Fibroblast of the conjunctiva (primary cell): ENCODE results near the gene MAGEB10.
"Not testable (repeated sequence)": the region's sequence is repeated elsewhere in the genome, so short reads cannot be mapped to it uniquely, and the experiment has no call there.

ENCODE experiments used
- DNase-seq: peaks from one replicate; pipeline ENCODE4 v3.0.0-alpha.2; 2010; ENCODE audit warnings: low read depth

The MAGEB10 gene, protein sequence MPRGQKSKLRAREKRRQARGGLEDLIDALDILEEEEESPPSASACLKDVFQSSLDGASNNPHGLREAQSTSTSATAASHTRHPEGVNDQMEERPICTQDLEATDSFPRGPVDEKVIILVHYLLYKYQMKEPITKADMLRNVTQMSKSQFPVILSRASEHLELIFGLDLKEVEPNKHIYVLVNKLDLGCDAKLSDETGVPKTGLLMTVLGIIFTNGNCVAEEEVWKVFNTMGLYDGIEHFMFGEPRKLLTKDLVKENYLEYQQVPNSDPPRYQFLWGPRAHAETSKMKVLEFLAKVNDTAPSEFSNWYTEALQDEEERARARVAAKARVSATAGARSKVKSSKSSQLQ

DNA sequence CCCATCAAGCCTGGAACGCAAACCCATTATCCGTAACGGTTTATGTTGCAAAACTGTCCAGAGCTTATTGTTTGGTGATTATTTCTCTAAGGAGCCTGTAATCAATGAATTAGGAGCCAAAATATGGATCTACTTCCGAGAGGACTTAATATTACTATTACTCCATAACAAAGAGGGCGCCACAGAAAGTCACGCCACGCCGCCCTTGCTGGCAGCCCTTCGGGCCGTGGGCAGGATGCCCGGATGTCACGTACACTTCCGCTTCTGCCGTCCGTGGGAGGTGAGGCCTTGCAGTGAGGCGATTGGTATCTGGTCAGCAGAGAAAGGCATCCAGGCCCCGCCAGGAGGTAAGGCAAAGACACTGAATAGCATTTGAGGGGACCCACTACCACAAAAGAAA is at the start of gene MAGEB10:
TSS of gene MAGEB10 (plus strand) at position 301 of the 400 bp plus-strand sequence. CDS start 13,317 bp downstream, outside the sequence.
- no peak for DNase-seq

DNA sequence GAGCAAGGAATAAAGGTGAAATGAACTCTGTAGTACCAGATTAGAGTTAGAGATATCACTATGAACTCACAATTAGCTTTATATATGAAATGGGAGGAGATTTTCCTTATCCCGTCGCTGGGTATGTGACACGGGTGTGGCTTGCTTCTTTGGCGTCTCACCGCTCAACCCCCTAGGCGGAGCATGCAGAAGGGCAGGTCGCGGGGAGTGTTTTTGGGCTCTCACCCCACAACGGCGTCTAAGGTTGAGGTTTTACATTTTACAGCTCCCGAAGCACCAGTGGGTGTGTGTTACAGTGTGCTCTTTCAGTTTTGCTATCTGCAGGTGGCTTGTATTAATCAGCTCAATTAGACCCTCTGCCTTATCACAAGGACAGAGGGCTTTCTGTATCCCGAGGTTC is 42.1 kb upstream of the MAGEB10 start:
- no peak for DNase-seq

DNA sequence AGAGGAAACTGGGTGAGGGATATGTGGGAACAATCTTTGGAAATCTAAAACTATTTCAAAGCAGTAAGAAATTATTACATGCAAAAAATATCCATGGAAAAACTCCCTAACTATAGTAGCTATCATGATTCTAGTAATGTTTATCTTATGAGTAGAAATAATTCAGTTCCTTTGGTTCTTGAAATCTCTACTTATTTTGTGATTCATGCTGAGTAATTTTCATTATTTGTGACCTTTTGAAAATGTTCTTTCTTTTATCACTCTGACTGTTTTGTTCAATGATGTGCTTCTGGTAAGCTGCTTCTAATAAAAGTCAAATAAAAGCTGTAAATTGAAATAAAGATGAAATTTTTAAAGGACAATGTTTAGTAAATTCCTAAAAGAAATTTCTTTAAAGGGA is 40.4 kb upstream of the MAGEB10 start:
- DNase-seq = no peak

DNA sequence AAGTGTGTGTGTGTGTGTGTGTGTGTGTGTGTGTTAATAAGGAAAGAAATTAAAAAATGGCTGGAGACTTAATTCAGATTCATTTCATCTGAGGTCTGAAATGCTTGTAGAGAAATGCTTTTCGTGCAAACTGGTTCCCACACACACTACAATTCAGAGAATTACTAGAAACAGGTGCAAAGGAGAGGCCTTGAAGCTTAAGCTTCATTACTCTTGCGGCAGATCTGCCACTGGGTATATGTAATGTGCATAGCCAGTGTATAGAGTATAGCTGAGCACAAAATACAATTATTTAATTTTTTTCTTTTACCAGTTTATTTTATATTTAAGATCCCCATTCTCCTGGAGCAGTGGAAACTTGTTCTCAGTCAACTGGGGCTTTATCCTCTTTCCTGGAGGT is 31.8 kb upstream of the MAGEB10 start:
- DNase-seq = no peak

DNA sequence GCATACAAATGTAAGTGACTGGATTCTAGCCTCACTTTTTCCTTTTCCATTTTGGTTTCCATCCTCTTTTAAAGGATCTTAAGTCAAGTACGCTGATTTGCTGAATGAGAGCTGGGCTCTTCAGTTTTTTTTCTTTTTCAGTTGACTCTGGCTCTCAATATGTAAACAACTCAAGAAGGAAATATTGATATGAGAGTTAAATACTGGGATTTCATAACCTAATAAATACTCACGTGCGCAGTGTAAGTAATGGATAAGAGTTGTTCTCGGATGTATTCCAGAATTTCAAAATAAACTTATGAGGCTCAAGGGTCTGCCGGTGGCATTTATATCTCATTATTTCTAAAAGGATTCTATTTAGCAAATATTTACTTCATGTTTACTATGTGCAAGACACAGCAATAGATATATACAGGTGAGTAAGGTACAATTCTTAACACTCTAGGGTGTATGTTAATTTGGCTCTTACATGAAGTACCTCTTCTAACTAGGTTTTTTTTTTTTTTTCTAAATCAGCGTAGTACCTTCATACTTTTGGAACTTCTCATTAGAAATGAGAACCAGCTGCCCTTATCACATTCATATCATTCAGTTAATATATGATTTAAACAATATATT is 11.0 kb upstream of the MAGEB10 start:
- no peak for DNase-seq

DNA sequence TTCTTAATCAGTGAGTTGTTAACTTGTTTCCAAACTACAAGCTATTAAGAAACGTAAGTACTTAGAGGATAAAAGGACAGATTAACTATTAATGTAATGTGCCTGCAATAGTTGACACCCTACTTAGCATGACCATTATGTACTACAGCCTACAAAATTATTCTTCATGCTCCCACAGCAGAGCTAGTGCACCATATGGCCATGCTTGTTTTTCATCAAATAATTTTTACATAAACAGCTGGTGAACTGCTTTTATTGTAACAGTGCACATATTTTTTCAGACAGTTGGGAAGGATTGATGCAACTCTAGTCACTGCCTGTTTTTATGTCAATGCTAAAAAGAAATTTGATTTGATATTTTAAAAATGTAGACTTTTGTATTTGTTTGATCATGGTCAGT is 10.2 kb upstream of the MAGEB10 start:
- DNase-seq = no peak

DNA sequence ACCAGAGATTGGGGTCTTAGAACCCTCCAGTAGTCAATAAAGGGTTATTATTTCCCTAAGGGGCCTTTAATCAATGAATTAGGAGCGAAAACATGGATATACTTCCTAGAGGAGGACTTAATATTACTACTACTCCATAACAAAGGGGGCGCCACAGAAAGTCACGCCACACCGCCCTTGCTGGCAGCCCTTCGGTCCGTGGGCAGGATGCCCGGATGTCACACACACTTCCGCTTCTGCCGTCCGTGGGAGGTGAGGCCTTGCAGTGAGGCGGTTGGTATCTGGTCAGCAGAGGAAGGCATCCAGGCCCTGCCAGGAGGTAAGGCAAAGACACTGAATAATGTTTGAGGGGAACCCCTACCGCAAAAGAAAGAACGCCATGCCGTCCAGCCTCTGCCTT is 436 bp downstream of the MAGEB10 start:
- DNase-seq = no peak

DNA sequence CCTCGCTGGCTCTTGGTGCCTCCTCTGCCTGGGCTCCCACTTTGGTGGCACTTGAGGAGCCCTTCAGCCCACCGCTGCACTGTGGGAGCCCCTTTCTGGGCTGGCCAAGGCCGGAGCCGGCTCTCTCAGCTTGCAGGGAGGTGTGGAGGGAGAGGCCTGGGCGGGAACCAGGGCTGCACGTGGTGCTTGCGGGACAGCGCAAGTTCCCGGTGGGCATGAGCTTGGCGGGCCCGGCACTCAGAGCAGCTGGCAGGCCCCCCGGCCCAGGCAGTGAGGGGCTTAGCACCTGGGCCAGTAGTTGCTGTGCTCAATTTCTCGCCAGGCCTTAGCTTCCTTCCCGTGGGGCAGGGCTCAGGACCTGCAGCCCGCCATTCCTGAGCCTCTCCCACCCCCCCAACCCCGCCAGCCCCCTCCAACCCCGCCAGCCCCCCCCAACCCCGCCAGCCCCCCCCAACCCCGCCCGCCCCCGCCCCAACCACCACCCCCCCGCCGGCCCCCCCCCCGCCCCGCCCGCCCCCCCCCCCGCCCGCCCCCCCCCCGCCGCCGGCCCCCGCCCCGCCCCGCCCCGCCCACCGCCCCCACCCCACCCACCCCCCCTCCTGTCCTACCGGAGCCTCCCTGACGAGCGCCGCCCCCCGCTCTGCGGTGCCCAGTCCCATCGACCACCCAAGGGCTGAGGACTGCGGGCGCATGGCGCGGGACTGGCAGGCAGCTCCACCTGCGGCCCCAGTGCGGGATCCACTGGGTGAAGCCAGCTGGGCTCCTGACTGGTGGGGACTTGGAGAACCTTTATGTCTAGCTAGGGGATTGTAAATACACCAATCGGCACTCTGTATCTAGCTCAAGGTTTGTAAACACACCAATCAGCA is 1.4 kb downstream of the MAGEB10 start:
- DNase-seq = not testable (repeated sequence)

DNA sequence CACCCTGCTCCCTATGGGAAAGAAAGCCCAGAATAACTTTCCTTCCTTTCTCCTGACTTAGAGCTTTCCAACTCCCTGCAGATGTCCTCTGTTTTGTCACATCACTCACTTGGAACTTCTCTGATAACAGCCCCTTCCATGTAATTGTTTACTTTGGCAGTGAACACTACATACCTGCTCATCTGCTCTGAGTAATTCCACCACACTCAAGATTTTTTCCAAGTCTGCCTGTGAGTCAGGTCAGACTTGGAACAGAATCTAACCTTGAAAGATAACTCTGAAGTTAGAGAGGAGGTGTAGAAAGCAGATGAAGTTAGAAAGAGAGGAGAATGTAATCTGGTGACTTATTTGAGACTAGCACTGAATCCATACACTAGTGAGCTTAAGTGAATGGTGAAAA is 7.4 kb downstream of the MAGEB10 start:
- DNase-seq = no peak

DNA sequence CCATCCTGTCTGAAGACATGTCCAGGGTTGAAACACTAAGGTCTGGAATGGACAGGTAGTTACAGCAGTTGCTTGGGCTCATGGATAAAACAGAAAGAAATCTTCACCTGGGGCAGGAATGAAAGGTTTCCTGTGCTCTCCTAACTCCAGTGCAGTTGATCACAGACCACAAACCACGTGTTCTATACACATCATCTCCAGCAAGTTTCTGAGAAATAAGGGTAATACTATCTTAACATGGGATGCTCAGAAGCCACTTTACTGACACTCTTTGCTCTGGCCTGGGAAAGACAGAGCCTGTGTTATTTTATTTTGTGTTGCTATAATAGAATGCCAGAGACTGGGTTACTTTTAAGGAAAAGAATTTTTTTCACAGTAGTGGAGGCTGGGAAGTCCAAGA is 16.0 kb downstream of the MAGEB10 start:
- no peak for DNase-seq

DNA sequence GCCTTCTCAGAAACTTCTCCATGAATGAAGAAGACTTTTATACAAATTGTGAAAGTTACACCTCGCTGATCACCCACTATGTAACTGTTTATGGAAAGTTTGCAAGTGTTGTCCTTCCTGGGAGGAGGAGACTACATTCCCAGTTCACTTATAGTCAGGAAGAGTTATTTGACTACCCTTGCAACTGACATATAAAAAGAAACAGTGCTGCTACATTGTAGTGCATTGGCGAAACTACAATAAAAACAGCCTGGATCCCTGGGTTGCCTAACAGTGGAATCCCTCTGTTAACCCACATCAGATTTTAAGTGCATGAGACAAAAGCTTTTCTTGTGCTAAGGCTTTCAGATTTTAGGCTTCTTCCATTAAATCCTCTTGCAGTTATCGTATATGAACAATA is 30.4 kb downstream of the MAGEB10 start:
- no peak for DNase-seq

DNA sequence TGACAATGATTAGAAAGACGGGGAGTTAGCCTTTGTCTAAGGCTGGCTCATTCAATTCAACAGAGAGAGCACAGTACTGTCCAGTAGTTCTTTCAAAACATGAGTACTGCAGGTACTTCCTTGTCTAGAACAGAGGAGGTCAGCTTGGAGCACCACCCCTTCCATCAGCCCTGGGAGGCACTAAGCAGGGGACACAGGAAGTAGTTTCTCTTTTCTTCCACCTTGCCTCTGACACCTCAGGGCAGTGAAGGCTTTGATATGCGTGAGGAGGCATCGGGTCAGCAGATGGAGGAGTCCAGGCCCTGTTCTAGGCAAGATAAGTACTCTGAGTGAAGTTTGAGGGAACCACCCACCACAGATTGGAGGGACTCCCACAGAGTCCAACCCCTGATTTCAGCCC is 33.1 kb downstream of the MAGEB10 start:
- no peak for DNase-seq

DNA sequence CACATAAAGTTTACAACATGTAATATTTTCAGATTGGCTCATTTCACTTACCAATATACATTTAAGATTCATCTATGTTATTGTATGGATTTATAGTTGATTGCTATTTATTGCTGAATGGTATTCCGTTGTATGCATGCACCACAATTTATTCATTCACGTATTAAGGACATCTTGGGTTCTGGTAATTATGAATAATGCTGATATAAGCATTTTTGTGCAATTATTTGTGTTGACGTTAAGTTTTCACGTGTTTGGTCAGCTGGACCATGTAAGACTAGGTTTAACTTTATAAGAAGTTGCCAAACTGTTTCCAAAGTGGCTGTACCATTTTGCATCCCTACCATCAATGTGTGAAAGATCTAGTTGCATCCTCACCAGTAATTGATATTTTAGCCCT is 35.1 kb downstream of the MAGEB10 start:
- no peak for DNase-seq

DNA sequence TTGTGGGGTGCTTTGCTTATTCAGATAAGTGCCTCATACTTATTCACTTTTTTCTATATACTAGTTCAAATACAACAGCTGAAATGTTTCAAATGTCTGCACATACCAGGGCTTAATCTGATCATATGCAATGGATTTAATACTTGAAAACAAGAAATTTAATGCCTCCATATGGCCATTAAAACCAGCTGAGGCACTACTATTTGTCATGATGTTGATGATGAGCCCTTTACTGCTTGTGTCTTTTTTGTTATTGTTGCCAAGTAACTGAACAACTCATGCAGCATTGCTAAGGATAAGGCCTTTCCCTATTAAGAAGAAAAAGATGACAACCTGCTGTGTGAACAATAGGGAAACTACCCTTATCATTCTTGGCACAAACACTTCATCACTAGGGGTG is 52.5 kb downstream of the MAGEB10 start:
- DNase-seq = no peak

DNA sequence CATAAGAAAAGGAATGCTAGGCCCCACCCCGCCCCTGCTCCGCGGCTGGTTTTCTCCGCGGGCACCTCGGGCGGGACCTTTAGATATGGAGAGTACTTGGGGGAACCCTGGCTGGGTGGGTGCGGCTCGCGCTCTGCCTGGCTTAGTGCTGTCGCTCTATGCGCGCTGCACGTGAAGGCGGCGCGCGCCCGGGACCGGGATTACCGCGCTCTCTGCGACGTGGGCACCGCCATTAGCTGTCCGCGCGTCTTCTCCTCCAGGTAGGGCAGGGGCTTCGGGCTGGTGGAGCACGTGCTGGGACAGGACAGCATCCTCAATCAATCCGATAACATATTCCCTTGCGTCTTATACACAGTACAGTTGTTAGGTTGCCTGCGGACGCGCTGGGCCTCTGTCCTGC is 56.0 kb downstream of the MAGEB10 start:
- no peak for DNase-seq
